Measurements from ENCODE around the gene APBB2. TPM values are rescaled to one million over a fixed set of nuclear protein-coding genes. Genes with fewer than 3 reads are reported as not detected.

Gene APBB2
- total RNA-seq, 3 donors from 2014 or later, result 1.1 to 2.2 (median 1.2) TPM

DNA sequence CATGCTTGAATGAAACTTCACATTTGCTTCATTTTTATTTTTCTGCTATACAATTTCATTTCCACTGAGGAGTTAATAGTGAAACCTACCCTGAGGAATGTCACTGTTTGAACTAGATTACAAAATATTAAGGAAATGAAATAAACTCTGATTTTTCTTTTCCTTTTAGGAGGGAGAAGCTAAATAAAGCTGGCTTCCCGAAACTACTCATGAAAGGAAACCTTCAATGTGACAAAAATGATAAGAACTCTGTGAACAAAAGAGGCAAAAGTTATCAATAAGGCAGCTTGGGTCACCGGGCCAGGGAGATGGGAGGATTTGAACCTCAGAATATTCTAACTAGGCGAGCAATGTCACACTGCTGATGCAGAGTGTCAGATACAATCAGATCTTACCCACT is 185.2 kb downstream of the APBB2 start:
- Mint-ChIP-seq H3K36me3 (ENCODE audit: insufficient read depth) (no peaks in the 10 kb centered on the region), H3K4me3 (no peak overlapping the region)
- DNase-seq, result no peak

GRCh38 chr4:41028392-41029076 is 185.8 kb downstream of the APBB2 start:
- ATAC-seq, result no peak

More for the DNA sequence above, 185.2 kb downstream of the APBB2 start:
- H3K9me3 Mint-ChIP-seq, result peaks cover 25% of the 10 kb centered on the region
- peaks cover 2% of the 10 kb centered on the region for H3K27me3 Mint-ChIP-seq (ENCODE audit: low read depth)
- H3K4me1 Mint-ChIP-seq (ENCODE audit: low read depth), result no peaks in the 10 kb centered on the region
- no peak for ATAC-seq

DNA sequence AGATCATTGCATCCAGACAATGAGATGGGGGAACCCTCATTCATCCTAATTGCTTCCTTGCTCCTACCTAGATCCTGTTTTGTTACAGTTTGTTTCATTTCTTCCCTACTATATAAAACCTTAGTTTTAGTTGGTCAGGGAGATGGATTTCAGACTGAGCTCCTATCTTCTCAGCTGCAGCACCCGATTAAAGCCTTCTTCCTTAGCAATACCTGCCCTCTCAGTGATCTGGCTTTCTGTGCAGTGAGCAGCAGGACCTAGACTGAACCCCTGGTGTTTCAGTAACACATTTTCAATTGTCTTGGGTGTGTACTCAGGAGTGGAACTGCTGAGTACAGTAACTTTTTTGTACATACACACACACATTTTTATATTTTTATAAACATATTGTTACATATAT is 187.4 kb downstream of the APBB2 start:
- Mint-ChIP-seq H3K27me3 (ENCODE audit: low read depth) (peaks cover 2% of the 10 kb centered on the region), H3K4me1 (ENCODE audit: low read depth) (no peaks in the 10 kb centered on the region), H3K9me3 (peaks cover 30% of the 10 kb centered on the region), H3K36me3 (ENCODE audit: insufficient read depth) (no peaks in the 10 kb centered on the region), H3K4me3 (no peak overlapping the region)
- DNase-seq (no peak), ATAC-seq (no peak)

More at GRCh38 chr4:41028392-41029076, 185.8 kb downstream of the APBB2 start:
- Mint-ChIP-seq H3K9me3 (peaks cover 25% of the 10 kb centered on the region), H3K4me1 (ENCODE audit: low read depth) (no peaks in the 10 kb centered on the region), H3K36me3 (ENCODE audit: insufficient read depth) (no peaks in the 10 kb centered on the region), H3K27me3 (ENCODE audit: low read depth) (peaks cover 2% of the 10 kb centered on the region), H3K4me3 (no peak overlapping the region)
- DNase-seq, result no peak

- ATAC-seq (no peak), DNase-seq (no peak)
- H3K36me3 Mint-ChIP-seq (ENCODE audit: insufficient read depth), result no peaks in the 10 kb centered on the region
- H3K9me3 Mint-ChIP-seq, result peaks cover 33% of the 10 kb centered on the region
- no peak overlapping the region for H3K4me3 Mint-ChIP-seq
- H3K27me3 Mint-ChIP-seq (ENCODE audit: low read depth), result peaks cover 2% of the 10 kb centered on the region
- H3K4me1 Mint-ChIP-seq (ENCODE audit: low read depth), result no peaks in the 10 kb centered on the region
These were observed 188.5 kb downstream of the APBB2 start for GRCh38 chr4:41025824-41026223.

DNA sequence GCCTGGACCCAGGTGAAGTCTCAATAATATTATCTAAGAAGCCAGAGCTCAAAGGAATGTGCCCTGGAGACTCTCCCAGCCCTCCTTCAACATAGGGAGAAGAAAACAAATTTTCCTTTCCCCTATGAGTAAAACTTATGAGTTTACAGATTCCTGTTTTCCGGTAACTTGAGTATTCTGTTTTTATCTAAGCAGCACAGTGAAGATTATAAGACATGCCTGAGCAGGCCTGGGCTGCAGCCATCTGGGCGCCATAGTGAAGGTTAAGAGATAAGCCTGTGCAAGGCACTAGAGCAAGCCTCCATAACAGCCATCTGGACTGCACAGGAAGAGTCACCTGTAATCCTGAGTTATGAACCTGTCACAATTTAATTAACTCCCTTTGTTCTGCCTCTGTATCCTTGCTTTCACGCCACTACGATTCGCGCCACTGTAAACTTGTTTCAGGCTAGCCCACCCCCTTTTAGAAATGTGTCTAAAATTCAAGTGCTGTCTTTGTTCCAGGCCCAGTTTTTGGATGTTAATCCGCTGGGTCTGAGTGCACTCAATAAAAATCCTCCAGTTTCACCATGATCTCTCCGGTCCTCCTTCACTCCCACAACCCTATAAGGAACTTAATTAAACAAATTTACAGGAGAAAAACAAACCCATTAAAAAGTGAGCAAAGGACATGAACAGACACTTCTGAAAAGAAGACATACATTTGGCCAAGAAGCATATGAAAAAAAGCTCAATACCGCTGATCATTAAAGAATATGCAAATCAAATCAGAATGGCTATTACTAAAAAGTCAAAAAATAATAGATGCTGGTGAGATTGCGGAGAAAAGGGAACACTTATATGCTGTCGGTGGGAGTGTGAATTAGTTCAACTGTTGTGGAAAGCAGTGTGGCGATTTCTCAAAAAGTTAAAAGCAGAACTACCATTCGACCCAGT is 189.5 kb downstream of the APBB2 start:
- no peaks in the 10 kb centered on the region for H3K36me3 Mint-ChIP-seq (ENCODE audit: insufficient read depth)
- no peaks in the 10 kb centered on the region for H3K4me1 Mint-ChIP-seq (ENCODE audit: low read depth)
- DNase-seq, result no peak
- no peak for ATAC-seq
- H3K9me3 Mint-ChIP-seq, result peaks cover 33% of the 10 kb centered on the region
- no peak overlapping the region for H3K4me3 Mint-ChIP-seq
- no peaks in the 10 kb centered on the region for H3K27me3 Mint-ChIP-seq (ENCODE audit: low read depth)

DNA sequence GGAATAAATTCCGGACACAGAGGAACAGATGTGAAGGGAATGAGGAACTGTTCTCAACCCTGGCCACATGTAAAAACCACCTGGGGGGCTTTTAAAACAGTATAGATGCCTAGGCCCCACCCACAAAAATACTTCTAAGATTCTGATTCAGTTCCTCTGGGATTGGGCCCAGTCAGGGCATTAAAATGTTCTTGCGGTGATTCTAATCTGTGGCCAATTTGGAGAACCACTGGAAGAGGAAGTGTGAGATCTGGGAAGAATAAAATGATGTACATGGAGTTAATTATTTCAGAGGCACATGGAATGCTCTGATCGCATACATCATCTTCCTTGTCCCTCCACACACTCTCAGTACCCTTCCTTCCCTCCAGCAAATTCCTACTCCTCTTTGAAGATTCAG is 192.2 kb downstream of the APBB2 start:
- Mint-ChIP-seq H3K9me3 (peaks cover 24% of the 10 kb centered on the region), H3K4me3 (no peak overlapping the region), H3K36me3 (ENCODE audit: insufficient read depth) (no peaks in the 10 kb centered on the region), H3K4me1 (ENCODE audit: low read depth) (no peaks in the 10 kb centered on the region), H3K27me3 (ENCODE audit: low read depth) (no peaks in the 10 kb centered on the region)
- ATAC-seq (no peak), DNase-seq (no peak)

DNA sequence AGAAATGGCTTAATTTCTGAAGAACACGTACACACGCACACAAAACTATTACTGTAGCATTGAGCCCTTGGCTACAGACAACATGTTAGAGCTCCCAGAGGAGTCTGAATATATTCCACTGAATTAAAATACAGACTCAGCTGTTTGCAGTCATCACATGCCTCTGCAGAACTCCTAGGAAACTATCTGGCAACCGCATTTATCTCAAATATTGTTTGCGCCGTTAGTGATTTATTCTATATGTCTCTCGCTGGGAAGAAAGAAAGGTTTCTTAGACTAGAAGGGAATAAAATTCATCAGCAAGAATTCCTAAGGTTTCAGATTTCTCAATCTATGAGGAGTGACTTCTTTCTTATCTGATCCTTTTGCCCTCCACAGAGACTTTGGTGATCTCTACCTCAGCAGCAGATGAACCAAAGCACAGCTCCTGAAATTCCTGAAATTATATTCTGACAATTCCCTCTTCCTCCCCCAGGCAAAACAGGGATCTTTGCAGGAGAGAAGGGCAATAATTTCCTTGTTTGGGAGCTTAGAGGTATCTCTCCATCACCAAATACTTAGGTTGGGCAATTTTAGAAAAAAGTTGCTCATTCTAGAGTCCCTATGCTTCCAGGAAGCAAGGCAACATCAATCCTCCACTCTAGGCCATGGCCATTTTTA is 199.2 kb downstream of the APBB2 start:
- ATAC-seq (no peak), DNase-seq (no peak)
- H3K27me3 Mint-ChIP-seq (ENCODE audit: low read depth), result no peaks in the 10 kb centered on the region
- H3K9me3 Mint-ChIP-seq, result no peaks in the 10 kb centered on the region
- no peaks in the 10 kb centered on the region for H3K36me3 Mint-ChIP-seq (ENCODE audit: insufficient read depth)
- no peaks in the 10 kb centered on the region for H3K4me1 Mint-ChIP-seq (ENCODE audit: low read depth)
- H3K4me3 Mint-ChIP-seq, result no peak overlapping the region

GRCh38 chr4:41014158-41014557 is 200.2 kb downstream of the APBB2 start:
- ATAC-seq, result no peak
- Mint-ChIP-seq H3K4me3 (no peak overlapping the region), H3K36me3 (ENCODE audit: insufficient read depth) (no peaks in the 10 kb centered on the region), H3K9me3 (no peaks in the 10 kb centered on the region), H3K4me1 (ENCODE audit: low read depth) (no peaks in the 10 kb centered on the region), H3K27me3 (ENCODE audit: low read depth) (no peaks in the 10 kb centered on the region)
- DNase-seq, result no peak

DNA sequence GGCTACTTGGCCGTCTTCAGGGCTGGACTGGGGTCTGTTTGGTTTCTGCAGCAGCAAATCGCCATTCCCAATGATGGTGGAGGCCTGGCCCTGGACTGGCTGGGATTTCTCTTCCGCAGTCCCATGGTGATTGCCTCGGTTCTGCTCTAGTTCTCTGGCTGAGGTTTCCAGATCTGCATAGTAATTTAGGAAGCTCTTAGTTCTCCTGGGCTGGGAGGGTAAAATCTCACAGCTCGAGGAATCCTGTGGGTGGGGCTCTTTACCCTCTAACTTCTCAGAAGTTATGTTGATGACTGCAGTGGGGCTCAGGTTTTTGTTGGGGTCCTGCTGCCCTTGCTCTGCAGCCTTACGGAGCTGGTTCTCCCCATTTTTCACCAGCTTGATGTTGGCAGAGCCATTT is 200.6 kb downstream of the APBB2 start:
- ATAC-seq, result no peak
- DNase-seq, result no peak
- Mint-ChIP-seq H3K4me1 (ENCODE audit: low read depth) (no peaks in the 10 kb centered on the region), H3K4me3 (no peak overlapping the region), H3K27me3 (ENCODE audit: low read depth) (no peaks in the 10 kb centered on the region), H3K9me3 (no peaks in the 10 kb centered on the region), H3K36me3 (ENCODE audit: insufficient read depth) (no peaks in the 10 kb centered on the region)

DNA sequence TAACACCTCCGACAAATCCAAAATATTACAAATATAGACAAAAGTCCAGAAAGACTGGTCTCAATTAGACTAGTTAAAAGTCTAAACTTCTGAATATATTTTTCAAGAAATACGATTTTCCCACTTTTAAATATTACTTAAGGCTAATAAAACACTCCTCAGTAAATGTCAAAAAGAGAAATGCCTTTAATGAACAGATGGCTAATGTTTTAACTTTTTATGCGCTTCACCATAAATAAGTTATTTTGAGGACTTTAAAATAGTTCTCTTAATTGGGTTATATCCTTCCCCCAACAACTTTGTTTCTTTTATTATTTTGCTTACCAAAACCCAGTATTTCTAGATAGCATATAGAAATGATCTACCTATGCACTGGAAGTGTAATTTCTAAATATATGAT is 201.4 kb downstream of the APBB2 start:
- no peak overlapping the region for H3K4me3 Mint-ChIP-seq
- H3K27me3 Mint-ChIP-seq (ENCODE audit: low read depth), result no peaks in the 10 kb centered on the region
- ATAC-seq, result no peak
- H3K4me1 Mint-ChIP-seq (ENCODE audit: low read depth), result no peaks in the 10 kb centered on the region
- DNase-seq, result no peak
- H3K9me3 Mint-ChIP-seq, result no peaks in the 10 kb centered on the region
- no peaks in the 10 kb centered on the region for H3K36me3 Mint-ChIP-seq (ENCODE audit: insufficient read depth)

DNA sequence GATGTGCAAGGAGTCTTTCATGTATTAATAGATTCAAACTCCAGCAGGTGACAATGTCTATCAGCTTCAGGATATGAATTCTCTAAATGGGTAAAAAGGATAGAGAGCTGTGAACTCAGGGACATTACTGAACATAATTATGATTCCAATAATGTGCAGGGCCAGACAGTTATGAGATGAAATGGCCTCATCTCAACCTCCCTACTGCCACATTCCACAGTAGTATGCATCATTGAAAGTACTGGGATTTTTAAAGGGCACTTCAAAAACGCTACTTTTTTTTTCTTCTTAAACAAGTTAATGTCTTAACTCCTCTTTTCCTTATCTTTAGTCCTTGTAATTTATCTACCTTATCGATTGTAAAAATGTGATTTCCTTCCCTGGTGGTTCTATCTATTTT is 202.0 kb downstream of the APBB2 start:
- no peaks in the 10 kb centered on the region for H3K27me3 Mint-ChIP-seq (ENCODE audit: low read depth)
- no peak for DNase-seq
- no peaks in the 10 kb centered on the region for H3K36me3 Mint-ChIP-seq (ENCODE audit: insufficient read depth)
- no peaks in the 10 kb centered on the region for H3K4me1 Mint-ChIP-seq (ENCODE audit: low read depth)
- no peaks in the 10 kb centered on the region for H3K9me3 Mint-ChIP-seq
- ATAC-seq, result no peak
- H3K4me3 Mint-ChIP-seq, result no peak overlapping the region

GRCh38 chr4:41009411-41009810 is 204.9 kb downstream of the APBB2 start:
- no peak for DNase-seq
- ATAC-seq, result no peak
- Mint-ChIP-seq H3K36me3 (ENCODE audit: insufficient read depth) (no peaks in the 10 kb centered on the region), H3K9me3 (no peaks in the 10 kb centered on the region), H3K27me3 (ENCODE audit: low read depth) (no peaks in the 10 kb centered on the region), H3K4me3 (no peak overlapping the region), H3K4me1 (ENCODE audit: low read depth) (no peaks in the 10 kb centered on the region)

GRCh38 chr4:41006141-41006540 is 208.2 kb downstream of the APBB2 start:
- Mint-ChIP-seq H3K4me1 (ENCODE audit: low read depth) (no peaks in the 10 kb centered on the region), H3K4me3 (no peak overlapping the region), H3K9me3 (no peaks in the 10 kb centered on the region), H3K27me3 (ENCODE audit: low read depth) (no peaks in the 10 kb centered on the region), H3K36me3 (ENCODE audit: insufficient read depth) (no peaks in the 10 kb centered on the region)
- ATAC-seq (no peak), DNase-seq (no peak)

DNA sequence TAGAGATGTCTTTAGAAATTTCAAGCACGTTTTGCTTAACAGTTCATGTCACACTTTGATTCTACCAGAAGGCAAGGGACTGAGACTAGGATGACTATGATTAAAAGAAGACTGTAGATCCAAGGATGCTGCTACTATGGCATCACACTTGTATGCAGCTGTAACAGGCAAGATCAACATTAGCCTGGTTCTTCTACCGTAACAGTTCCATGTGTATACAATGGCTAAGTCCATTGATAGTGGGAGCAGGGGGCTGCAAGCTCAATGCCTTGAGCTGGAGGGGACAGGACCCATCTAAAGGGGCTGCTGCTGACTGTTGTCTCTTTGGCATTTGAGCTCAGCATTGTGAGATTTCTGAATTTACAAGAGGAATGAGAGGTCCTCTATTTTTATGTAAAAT is 212.0 kb downstream of the APBB2 start:
- no peaks in the 10 kb centered on the region for H3K4me1 Mint-ChIP-seq (ENCODE audit: low read depth)
- peaks cover 1% of the 10 kb centered on the region for H3K27me3 Mint-ChIP-seq (ENCODE audit: low read depth)
- DNase-seq (no peak), ATAC-seq (no peak)
- no peak overlapping the region for H3K4me3 Mint-ChIP-seq
- no peaks in the 10 kb centered on the region for H3K36me3 Mint-ChIP-seq (ENCODE audit: insufficient read depth)
- H3K9me3 Mint-ChIP-seq, result no peaks in the 10 kb centered on the region
